GM18868 (cell line): ENCODE results near the gene PINK1.

Experiments
- ATAC-seq: cut with Tn5 transposase; IDR thresholded peaks from one replicate; pipeline ENCODE4 v1.9.1; 2021; ENCODE audit warnings: mild to moderate bottlenecking, moderate library complexity; ENCODE audit not compliant: unreplicated experiment

The PINK1 gene

DNA sequence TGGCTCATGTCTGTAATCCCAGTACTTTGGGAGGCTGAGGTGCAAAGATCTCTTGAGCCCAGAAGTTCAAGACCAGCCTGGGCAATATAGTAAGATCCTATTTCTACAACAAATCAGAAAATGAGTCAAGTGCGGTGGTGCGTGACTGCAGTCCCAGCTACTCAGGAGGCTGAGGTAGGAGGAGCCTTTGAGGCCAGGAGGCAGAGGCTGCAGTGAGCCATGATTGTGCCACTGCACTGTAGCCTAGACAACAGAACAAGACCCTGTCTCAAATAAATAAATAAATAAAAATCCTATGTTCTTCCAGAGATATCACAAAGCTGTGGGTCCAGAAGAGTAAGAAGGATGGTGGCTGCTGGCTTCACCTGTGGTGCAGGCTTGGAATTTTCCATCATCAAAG lies 22.3 kb upstream of the PINK1 start:
- ATAC-seq = no peak

DNA sequence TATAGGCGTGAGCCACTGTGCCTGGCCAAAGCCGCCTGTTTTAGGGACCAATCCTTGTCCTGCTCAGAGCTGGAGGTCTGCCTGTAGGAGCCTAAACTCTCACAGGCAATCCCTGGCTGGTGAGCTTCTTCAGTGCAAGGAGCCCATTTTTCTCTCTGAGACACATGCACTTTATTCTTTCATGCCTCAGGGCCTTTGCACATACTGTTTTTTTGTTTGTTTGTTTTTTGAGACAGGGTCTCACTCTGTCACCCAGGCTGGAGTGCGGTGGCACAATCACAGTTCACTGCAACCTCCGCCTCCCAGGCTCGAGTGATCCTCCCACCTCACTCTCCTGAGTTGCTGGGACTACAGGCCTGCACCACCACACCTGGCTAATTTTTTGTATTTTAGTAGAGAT lies 21.6 kb upstream of the PINK1 start:
- no peak for ATAC-seq

DNA sequence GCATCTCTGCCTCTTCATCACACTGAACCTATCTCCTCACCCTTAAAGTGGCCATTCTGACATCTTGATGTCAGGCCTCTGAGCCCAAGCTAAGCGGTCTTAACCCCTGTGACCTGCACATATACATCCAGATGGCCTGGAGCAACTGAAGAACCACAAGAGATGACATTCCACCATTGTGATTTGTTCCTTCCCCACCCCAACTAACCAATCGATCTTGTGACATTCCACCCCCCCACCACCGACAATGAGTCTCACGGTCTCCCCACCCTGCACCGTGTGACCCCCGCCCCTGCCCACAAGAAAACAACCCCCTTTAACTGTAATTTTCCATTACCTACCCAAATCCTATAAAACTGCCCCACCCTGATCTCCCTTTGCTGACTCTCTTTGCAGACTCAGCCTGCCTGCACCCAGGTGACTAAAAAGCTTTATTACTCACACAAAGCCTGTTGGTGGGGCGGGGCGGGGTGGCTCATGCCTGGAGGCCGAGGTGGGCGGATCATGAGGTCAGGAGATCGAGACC lies 21.0 kb upstream of the PINK1 start:
- ATAC-seq = no peak

DNA sequence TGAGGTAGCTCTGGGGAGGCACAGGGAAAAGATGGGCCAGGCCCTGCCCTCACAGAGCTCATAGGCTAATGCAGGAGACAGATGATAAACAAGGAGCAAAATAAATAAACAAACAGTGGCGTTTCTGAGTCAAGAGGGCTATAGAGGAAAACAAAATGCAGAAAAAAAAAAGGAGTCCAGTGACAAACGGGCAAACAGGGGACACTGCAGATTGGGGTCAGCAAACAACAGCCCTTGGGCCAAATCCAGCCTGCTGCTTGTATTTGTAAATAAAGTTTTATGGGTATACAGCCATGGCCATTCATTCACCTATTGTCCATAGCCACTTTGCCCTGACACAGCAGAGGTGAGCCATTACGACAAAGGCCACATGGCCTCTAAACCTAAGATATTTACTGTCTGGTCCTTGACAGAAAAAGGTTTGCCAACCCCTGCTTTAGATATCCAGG lies 19.1 kb upstream of the PINK1 start:
- ATAC-seq = no peak

DNA sequence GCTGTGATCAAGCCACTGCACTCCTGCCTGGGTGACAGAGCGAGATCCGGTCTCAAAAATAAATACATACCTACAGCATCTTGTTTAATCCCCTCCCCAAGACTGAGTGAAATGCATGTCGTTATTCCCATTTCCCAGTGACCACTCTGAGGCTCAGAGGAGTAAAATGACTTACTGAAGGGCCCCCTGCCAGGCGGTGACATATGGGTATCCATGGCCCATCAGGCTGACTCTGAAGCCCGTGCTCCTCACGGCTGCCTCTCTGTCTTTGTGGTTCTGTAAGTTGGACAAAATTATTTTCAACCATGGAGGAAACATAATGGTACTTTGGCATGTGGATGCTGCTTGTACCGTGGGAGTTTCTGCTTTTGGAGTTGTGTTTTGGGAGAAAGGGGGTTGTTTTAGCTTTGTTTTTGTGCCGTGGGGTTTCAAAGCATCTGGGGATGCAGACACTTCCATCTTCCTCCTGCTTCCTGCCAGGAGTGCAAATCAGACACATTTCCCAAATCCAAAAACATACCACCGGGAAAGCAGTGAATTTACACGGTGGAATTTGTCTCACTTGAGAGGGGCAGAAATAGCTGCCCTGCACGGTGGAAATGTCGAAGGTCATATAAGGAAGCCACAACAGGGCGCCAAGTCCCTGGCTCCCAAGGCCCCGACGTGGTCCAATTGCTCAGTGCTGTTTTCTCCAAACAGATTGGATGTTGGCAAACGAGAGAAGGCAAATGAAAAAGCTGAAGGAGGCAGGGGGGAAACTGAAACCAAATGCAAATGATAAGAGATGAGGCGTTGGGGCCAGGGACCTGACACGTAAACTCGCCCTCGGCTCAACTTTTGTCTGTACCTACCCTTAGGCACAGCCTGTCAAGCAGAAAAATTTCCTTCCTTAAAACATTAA lies 17.1 kb upstream of the PINK1 start:
- no peak for ATAC-seq

DNA sequence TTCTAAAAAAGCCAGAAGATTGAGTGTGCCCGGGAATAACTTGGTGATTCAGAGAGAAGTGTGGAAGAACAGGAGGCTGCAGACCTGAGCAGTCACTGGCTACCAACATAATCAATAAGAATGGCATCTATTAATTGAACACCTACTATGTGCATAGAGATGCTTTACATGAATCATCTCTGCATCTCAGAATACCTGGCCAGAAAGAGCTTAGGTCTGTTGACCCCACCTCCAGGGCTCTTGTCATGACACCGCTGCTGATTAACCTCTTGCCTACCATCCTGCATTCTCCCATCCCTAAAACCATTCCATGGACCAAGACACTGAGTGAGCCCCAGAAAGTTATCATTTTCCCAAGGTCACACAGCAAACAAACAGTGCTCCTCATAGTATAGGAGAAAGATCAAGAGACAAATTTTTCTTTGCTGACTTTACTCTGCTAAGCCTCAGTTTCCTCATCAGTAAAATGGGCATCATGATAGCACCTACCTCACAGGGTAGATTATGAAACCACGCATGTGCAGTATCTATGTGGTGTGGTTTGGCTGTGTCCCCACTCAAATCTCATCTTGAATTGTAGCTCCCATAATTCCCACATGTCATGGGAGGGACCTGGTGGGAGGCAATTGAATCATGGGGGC lies 16.3 kb upstream of the PINK1 start:
- ATAC-seq = no peak

DNA sequence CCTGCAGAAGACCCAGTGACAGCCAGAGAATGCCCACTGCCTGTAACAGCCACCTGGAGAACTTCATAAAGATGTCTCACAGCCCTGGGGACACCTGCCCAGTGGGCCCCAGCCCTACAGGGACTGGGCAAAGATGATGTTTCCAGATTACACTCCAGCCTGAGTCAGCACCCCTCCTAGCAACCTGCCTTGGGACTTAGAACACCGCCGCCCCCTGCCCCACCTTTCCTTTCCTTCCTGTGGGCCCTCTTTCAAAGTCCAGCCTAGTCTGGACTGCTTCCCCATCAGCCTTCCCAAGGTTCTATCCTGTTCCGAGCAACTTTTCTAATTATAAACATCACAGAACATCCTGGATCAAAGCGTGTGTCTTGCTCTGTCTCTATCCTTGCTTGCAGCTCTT lies 14.7 kb upstream of the PINK1 start:
- ATAC-seq = no peak

DNA sequence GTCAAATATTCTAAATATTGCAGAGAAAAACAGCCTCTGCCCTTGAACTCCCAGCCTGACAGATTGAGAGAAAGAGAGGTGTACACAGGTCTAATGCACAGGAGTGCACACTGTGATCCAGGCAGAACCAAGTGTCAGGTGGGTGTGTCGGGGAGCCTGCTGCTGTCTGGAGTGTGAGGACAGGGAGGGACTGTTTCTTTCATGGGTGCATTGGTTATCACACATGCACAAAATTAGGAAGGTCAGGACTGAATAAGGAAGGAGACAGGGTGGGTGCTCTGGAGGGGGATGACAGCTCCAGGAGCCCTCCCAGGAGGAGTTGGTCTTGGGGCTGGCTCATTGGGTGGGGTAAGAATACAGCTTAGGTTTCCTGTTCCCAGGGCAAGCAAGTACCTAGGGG lies 13.3 kb upstream of the PINK1 start:
- no peak for ATAC-seq

DNA sequence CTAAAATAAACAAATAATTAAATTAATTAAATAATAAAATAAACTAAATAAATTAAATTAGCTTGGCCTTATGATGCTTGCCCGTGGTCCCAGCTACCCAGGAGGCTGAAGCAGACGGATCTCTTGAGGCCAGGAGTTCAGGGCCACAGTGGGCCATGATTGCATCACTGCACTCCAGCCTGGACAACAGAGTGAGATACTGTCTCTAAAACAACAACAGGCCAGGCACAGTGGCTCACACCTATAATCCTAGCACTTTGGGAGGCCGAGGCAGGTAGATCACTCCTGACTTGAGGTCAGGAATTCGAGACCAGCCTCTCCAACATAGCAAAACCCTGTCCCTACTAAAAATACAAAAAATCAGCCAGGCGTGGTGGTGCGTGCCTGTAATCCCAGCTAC lies 12.2 kb upstream of the PINK1 start:
- no peak for ATAC-seq

DNA sequence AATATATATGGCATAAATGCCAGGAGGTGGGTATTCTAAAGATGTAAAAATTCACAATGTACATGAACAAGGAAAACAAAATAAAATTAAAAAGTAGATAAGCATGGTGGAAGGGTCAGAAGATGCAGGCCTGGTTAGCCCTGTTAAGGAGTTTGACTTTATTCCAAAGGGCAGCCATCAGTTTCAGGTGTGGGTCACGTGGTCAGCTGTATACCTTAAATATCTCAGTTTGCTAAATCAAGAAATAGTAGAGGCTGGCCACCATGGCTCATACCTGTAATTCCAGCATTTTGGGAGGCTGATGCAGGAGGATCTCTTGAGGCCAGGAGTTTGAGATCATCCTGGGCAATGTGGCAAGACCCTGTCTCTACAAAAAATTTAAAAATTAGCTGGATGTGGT lies 8.5 kb upstream of the PINK1 start:
- no peak for ATAC-seq

DNA sequence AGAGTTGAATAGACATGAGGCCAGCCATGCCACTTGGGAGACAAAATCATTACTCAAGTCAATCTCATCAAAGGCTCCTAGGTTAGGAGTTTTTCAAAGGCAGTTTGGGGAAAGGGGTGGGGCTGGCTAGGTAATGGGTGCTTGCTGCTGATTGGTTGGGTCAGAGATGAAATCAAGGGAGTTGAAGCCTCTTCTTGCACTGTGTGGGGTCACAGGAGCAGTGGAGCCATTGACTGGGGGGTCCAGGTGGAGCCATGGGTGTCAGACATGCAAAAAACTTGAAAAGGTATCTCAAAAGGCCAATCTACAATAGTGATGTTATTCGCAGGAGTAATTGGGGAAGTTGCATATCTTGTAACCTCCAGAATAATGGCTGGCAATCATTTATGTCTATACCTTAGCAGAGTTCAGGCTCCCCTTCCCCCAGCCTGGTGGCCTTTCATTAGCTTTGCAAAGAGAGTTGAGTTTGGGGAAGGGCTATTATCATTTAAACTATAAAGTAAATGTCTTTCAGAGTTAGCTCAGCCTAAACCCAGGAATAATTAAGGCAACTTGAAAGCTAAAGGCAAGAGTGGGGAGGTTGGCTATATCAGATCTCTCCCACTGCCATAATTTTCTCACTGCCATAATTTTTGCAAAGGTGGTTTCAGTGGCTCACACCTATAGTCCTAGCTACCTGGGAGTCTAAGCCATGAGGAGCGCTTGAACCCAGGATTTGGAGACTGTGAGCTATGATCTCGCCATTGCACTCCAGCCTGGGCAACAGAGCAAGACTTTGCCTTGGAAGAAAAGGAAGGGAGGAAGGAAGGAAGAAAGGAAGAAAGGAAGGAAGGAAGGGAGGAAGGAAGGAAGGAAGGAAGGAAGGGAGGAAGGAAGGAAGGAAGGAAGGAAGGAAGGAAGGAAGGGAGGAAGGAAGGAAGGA lies 7.8 kb upstream of the PINK1 start:
- no peak for ATAC-seq

DNA sequence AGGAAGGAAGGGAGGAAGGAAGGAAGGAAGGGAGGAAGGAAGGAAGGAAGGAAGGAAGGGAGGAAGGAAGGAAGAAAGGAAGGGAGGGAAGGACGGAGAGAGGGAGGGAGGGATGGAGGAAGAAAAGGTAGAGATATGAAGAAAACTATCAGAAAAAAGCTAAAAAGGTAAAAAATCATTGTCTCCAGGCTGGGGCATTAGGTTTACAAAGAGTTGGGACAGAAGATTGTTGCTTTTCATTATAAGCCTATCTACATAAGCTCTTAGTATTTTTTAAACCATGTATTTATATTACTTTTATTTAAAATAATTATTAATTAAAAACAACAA lies 7.2 kb upstream of the PINK1 start:
- ATAC-seq = no peak

DNA sequence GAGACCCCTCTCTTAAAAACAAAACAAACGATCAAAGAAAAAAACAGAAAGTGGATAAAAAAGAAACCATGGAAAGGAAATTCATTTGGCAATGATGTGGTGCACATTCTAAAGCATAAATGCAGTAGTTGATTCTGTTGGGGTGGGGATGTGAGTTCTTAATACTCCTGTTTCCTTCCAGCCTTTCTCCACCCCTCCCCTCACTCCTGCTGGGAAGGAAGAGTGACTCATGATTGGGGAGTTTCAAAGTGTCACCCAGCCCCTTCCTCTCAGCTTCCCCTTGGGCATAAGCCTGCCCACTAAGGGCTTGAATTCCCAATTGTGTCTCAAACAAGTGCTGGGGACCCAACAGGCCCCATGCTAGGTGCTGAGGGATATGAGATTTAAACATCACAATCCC lies 6.7 kb upstream of the PINK1 start:
- no peak for ATAC-seq

DNA sequence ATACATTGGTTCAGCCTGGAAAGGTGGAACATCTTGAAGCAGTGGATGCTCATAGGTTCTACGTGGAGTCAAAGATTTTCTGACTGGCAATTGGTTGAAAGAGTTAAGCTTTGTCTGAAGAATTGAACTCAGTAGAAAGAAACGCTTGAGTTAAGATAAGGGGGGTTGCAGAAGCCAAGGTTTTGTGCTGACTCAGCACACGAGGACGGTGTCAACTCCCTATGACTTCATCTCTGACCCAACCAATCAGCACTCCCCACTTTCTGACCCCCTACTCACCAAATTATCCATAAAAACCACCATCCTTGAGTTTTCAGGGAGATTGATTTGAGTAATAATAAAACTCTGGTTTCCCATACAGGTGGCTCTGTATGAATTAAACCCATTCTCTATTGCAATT lies 2.5 kb upstream of the PINK1 start:
- ATAC-seq = no peak

DNA sequence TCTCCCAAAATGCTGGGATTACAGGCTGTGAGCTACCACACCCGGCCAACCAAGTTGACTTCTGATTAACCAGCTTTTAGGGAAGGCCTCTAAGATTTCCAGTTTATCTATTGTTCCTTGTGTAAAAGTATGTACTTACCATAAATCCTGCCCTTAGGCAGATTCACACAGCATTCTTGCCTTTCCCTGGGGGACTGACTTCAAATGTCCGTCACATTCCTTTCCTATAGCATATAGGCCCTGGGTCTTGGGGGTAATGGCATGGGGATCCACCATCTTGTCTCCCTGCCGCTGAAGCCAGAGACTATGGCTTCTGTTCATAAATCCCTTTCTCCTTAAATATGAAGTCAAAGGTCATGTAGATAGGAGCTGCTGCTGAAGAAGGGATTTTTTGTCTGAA lies 872 bp upstream of the PINK1 start:
- ATAC-seq = no peak

DNA sequence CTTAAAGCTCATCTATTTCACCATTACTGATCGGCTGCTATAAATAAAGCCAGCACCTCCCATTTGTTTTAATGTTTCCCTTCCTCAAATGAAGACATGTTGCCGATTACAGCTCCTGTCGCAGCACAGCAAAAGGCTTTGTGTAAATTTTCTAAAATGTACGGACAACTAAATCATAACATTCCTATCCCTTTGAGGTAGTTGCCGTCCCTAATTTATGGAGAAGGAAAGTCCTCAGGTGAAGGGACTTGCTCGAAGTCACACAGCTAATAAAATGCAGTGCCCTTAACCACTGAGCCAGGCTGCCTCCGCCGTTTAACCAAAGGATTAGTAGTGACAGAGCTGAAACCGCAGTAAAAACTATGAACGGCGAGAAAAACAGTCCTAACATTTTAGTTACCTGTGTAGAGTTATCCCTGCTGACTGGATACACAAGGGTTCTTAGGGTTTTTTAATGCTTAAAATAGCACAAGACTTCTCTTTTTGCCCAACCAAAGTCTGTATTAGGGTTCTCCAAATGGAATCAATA lies 871 bp downstream of the PINK1 start:
- ATAC-seq = no peak

DNA sequence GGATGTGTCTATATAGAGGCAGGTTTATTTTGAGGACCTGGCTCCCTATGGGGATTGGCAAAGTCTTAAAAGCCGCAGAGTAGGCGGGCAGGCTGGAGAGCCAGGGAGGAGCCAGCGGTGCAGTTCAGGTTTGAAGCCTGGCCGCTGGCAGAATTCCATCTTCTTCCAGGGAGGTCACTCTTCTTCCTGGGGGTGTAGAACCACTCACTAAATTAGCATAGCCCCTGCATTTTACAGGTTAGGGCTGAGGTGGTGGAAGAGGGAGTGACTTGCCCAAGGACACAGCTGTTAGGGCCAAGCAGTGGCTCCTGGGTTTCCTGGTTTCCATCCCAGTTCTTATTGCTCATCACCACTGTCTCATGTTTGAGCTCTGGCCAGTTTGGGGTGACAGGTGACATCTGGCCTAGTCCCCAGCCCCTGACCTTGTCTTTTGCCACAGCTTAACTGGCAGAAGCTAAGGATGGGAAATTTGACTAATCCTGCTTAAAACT lies 1.4 kb downstream of the PINK1 start:
- no peak for ATAC-seq

DNA sequence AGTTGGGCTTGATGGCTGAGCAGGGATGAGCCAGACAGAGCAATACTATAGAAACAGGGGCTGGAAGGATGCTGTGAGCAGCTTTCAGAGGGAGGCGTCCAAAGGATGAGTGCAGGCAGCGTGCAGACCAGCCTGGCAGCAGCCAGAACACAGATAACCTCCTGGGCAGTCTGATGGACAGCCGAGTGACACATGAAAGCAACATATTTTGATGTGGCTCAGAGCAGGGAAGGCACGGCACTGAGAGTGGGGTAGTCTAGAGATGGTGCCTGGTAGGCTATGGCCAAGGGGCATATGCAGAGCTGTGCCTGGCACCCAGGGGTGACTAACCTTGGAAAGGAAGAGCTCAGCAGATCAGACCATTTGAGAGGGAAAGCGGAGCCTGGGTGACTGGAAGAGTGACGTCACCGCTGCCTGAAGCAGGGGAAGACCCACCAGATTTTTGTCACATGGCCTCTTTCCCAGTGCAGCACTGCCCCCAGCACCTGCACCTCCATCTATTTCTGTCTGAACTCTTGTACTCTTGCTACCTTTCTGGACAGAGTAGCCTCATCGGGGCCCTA lies 3.6 kb downstream of the PINK1 start:
- no peak for ATAC-seq

DNA sequence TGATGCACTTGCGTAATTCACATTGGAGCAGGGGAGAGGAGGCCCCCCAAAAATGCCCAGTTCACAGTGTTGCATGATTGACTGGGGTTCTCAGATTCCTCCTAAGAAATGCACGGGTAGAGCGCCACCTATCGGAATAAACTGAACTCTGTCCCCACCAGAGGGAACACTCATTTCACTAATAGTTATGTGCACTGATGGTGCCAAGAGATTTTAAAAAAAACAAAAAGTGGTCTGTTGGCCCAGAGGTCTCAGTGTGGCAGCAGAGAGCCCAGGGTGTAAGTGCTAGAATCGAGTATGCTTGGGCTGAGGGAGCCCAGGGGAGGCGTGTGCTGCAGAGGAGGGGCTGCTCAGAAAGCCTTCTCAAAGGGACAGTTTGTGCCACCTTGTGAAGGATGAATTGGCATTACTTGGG lies 6.9 kb downstream of the PINK1 start:
- no peak for ATAC-seq

DNA sequence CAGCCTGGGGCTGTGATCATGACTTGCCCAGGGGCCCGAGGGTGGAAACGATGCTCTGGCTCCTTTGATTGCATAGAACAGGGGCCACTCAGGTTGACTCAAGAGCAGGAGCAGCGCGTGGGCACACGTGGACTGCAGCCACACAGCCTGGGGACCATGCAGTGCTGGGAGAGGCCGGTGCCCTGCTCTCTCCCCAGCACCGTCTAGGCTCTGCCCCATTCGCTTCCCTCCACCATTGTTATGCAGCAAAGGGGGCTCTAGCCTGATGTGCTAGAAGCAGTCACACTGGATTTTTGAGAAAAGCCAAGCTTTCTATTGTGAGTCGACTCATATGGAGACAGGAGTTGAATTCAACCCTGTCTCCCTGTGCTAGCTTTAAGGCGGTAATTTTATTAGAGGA lies 8.7 kb downstream of the PINK1 start:
- no peak for ATAC-seq

DNA sequence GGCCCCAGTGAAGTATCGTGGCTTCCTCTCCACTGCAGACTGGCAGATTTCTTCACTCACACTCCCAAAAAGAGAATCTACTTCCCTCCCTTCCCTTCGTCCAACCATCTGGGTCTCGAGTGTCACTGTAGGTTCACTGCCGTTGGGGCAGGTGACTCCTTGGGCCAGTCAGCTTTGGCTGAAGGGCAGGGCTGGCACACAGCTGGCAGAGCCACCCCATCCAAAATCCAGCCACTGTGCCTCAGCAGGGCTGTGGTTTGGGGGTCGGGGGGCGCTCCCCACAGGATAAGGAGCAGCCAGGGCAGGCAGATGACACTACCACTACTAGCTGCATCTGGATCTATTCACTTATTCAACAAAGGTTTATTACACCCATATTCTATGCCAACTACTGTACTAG lies 9.8 kb downstream of the PINK1 start:
- no peak for ATAC-seq
